Sigmoid colon (tissue), 7 donors: ENCODE results near the gene RNF181. TPM values are rescaled to one million over a fixed set of nuclear protein-coding genes. Genes with fewer than 3 reads are reported as not detected.

ENCODE experiments used
- DNase-seq: peaks from one replicate; pipeline ENCODE4 v3.0.0-alpha.2; 2019
- H3K27ac ChIP-seq, 4 donors: fragments of 200-600 bp; sonication (generic); one replicate each; pipeline ENCODE4 v1.5.1; 2016 to 2019; ENCODE audit warnings: mild to moderate bottlenecking in 1 of 4
- H3K27me3 ChIP-seq, 3 donors: fragments of 200-600 bp; sonication (generic); one replicate each; pipeline ENCODE4 v1.5.1; 2019; ENCODE audit warnings: mild to moderate bottlenecking in 1 of 3
- H3K36me3 ChIP-seq, 4 donors: fragments of 200-600 bp; sonication (generic); one replicate each; pipeline ENCODE4 v1.5.1; 2016 to 2019
- H3K4me1 ChIP-seq, 4 donors: fragments of 200-600 bp; sonication (generic); one replicate each; pipeline ENCODE4 v1.5.1; 2017 to 2019
- H3K4me3 ChIP-seq, 4 donors: fragments of 200-600 bp; sonication (generic); one replicate each; pipeline ENCODE4 v1.5.1; 2017 to 2019; ENCODE audit warnings: mild to moderate bottlenecking in 2 of 4, moderate library complexity in 1 of 4
- H3K9me3 ChIP-seq, 4 donors: fragments of 200-600 bp in 3 of 4; sonication (generic) in 3 of 4; one replicate each; pipeline versions ENCODE4 v1.5.1 to v1.6.1; 2013 to 2019
- CTCF ChIP-seq, 4 experiments: fragments of 450-650 bp in 3 of 4; fragments of 200-600 bp in 1 of 4; IDR thresholded peaks; one replicate each; pipeline ENCODE4 v1.5.1; 2016 to 2019; ENCODE audit warnings: antibody characterized with exemption in 4 of 4, mild to moderate bottlenecking in 3 of 4, moderate library complexity in 2 of 4
- EP300 ChIP-seq, 4 donors: sonication (generic); formaldehyde crosslinking; IDR thresholded peaks; one replicate each; pipeline ENCODE4 v1.6.1; 2017; ENCODE audit warnings: antibody characterized with exemption in 4 of 4
- POLR2A ChIP-seq, 2 donors: fragments of 450-650 bp; IDR thresholded peaks; one replicate each; pipeline ENCODE4 v1.6.1; 2016; ENCODE audit warnings: antibody characterized with exemption in 2 of 2, mild to moderate bottlenecking in 2 of 2, moderate library complexity in 2 of 2
- POLR2AphosphoS5 ChIP-seq, 4 donors: sonication (generic); formaldehyde crosslinking; IDR thresholded peaks; one replicate each; pipeline ENCODE4 v1.6.1; 2017; ENCODE audit warnings: antibody characterized with exemption in 4 of 4
- WGBS, 2 donors: extraction: QIAGEN DNeasy Blood & Tissue Kit; methylation state at CpG; one replicate each; pipeline ENCODE4 v1.1.7; 2013; 5-methylcytosine and 5-hydroxymethylcytosine counted together
- intact Hi-C: fragments of 100-400 bp; cut with DNase I; formaldehyde crosslinking; loops from one replicate; pipeline ENCODE4 v1.15.1; 2023
- polyA plus RNA-seq, 3 donors: library from polyadenylated mRNA; stranded (reverse); fragments of 200-250 nt; gene quantifications; one replicate each; pipeline ENCODE4 v1.2.3, GENCODE V29; 2013
- total RNA-seq, 4 donors: library from RNA; depleted of rRNA; stranded (reverse); fragments of >200 nt; gene quantifications; one replicate each; pipeline ENCODE4 v1.1.0, GENCODE V29; 2016
- donor health status: healthy with polysubstance abuse.
- donor health status: Bipolar disorder and iron deficiency.
- donor health status: healthy.

RNF181 gene
- total and polyA plus RNA-seq, 7 donors, result 124 to 190 (median 165) TPM

GRCh38 chr2:85588236-85588635 lies 7.3 kb upstream of the RNF181 start:
- TF ChIP-seq POLR2A (IDR thresholded peaks at IDR 0.05), result no peak
- no peak for TF ChIP-seq POLR2AphosphoS5 (IDR thresholded peaks at IDR 0.05)
- TF ChIP-seq CTCF (IDR thresholded peaks at IDR 0.05), result no peak
- TF ChIP-seq EP300 (IDR thresholded peaks at IDR 0.05), result no peak
- intact Hi-C loops, result no loop called here
- peaks cover 0 to 67% (median 50%) of the 10 kb centered on the region in 4 donors for H3K4me1 ChIP-seq
- H3K9me3 ChIP-seq, result no peaks in the 10 kb centered on the region
- peaks cover 0 to 4% (median 0%) of the 10 kb centered on the region in 4 donors for H3K36me3 ChIP-seq
- 61 to 80% methylated on average over 4 of the region's 4 CpGs for WGBS, 2 donors
- DNase-seq, result no peak
- H3K27ac ChIP-seq, result peak overlapping the region; percentile 58 to 87 (median 68)
- H3K4me3 ChIP-seq, result no peak overlapping the region
- H3K27me3 ChIP-seq, result no peaks in the 10 kb centered on the region

GRCh38 chr2:85588645-85589044 lies 6.9 kb upstream of the RNF181 start:
- Histone ChIP-seq H3K27ac (peak overlapping the region; percentile 58 to 87 (median 68)), H3K4me3 (no peak overlapping the region), H3K36me3 (peaks cover 0 to 5% (median 0%) of the 10 kb centered on the region in 4 donors), H3K4me1 (peaks cover 0 to 65% (median 48%) of the 10 kb centered on the region in 4 donors), H3K9me3 (no peaks in the 10 kb centered on the region), H3K27me3 (no peaks in the 10 kb centered on the region)
- no peak for DNase-seq
- intact Hi-C loops, result no loop called here
- no peak for TF ChIP-seq EP300 (IDR thresholded peaks at IDR 0.05)
- 84 to 93% methylated on average over 4 of the region's 4 CpGs for WGBS, 2 donors

- peak overlapping the region; percentile 58 to 87 (median 68) for H3K27ac ChIP-seq
- peaks cover 0 to 61% (median 45%) of the 10 kb centered on the region in 4 donors for H3K4me1 ChIP-seq
- TF ChIP-seq CTCF (IDR thresholded peaks at IDR 0.05) (no peak), EP300 (IDR thresholded peaks at IDR 0.05) (no peak), POLR2A (IDR thresholded peaks at IDR 0.05) (no peak)
- H3K27me3 ChIP-seq, result no peaks in the 10 kb centered on the region
- no peak overlapping the region for H3K4me3 ChIP-seq
- H3K36me3 ChIP-seq, result peaks cover 0 to 5% (median 0%) of the 10 kb centered on the region in 4 donors
- DNase-seq, result peak; percentile 88
- WGBS, 2 donors, result 84 to 95% methylated on average over 4 of the region's 4 CpGs
- H3K9me3 ChIP-seq, result no peaks in the 10 kb centered on the region
- intact Hi-C loops, result no loop called here
Observed at GRCh38 chr2:85589181-85589580, 6.4 kb upstream of the RNF181 start.

DNA sequence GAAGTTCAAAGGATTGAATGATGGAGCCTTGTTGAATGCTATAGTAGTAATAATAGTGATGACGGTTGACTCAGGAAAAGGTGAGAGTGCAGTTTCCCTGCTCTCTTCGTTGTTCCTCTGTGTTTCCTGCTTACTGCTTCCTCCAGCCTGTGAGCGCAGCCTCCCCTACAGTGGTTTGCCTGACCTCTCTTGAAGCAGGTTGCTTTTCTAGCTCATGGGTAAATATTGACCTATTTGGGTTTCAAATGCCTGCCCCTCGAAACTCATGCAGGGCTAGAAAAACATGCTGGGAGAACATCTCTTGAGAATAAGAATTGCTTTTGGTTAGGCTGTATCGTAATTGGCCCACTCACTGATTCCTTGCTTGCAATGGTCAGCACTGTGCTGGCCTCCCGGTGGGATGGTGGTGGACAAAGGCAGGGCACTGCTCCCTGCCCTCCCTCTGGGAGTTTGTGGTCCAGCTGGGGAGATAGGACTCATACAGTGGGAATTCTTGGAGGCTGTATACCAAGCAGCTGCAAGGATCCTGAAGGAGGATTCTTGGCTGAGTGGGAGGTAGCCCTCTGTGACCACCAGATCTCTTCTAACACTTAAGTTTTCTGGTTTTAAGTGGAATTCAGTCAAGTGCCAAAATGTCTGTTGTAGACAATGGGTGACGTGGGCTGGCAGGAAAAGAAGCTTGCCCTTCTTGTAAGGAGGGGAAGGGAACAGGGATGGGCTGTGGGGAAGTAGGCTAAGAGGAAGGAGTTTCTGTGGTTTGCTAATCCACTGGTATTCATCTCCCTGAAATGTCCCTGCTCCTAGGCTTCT lies 5.4 kb upstream of the RNF181 start:
- Histone ChIP-seq H3K9me3 (no peaks in the 10 kb centered on the region), H3K36me3 (peaks cover 0 to 5% (median 0%) of the 10 kb centered on the region in 4 donors), H3K4me1 (peaks cover 0 to 65% (median 47%) of the 10 kb centered on the region in 4 donors), H3K4me3 (no peak overlapping the region), H3K27ac (peak overlapping the region; percentile 58 to 87 (median 68)), H3K27me3 (no peaks in the 10 kb centered on the region)
- DNase-seq, result no peak
- intact Hi-C loops, result no loop called here
- WGBS, 2 donors, result 55 to 58% methylated on average over 7 of the region's 7 CpGs
- TF ChIP-seq POLR2A (IDR thresholded peaks at IDR 0.05) (no peak), EP300 (IDR thresholded peaks at IDR 0.05) (no peak), POLR2AphosphoS5 (IDR thresholded peaks at IDR 0.05) (no peak), CTCF (IDR thresholded peaks at IDR 0.05) (no peak)

- DNase-seq, result no peak
Observed at GRCh38 chr2:85590950-85591349, 4.6 kb upstream of the RNF181 start.

More at GRCh38 chr2:85590950-85591349, 4.6 kb upstream of the RNF181 start:
- WGBS, 2 donors, result 80 to 84% methylated on average over 2 of the region's 2 CpGs
- peak overlapping the region; percentile 58 to 87 (median 68) for H3K27ac ChIP-seq
- TF ChIP-seq EP300 (IDR thresholded peaks at IDR 0.05), result no peak
- no peak for TF ChIP-seq CTCF (IDR thresholded peaks at IDR 0.05)
- TF ChIP-seq POLR2AphosphoS5 (IDR thresholded peaks at IDR 0.05), result no peak
- no peak for TF ChIP-seq POLR2A (IDR thresholded peaks at IDR 0.05)
- no peaks in the 10 kb centered on the region for H3K9me3 ChIP-seq
- no peak overlapping the region for H3K4me3 ChIP-seq
- intact Hi-C loops, result no loop called here
- H3K4me1 ChIP-seq, result peaks cover 0 to 58% (median 41%) of the 10 kb centered on the region in 4 donors
- no peaks in the 10 kb centered on the region for H3K27me3 ChIP-seq
- peaks cover 0 to 5% (median 0%) of the 10 kb centered on the region in 4 donors for H3K36me3 ChIP-seq
